ENCODE measurements around the gene RASL10A.
A peak's percentile ranks its signal among the peaks of the same experiment; 100 is the strongest.

RASL10A gene

GRCh38 chr22:29314537-29315285, 786 bp downstream of the RASL10A start:
- no peak for TF ChIP-seq CTCF (IDR thresholded peaks at IDR 0.05)
- Mint-ChIP-seq H3K4me3 (peak overlapping the region; percentile 71), H3K36me3 (ENCODE audit: low read depth) (no peaks in the 10 kb centered on the region), H3K4me1 (peaks cover 27% of the 10 kb centered on the region), H3K27ac (no peak overlapping the region), H3K9me3 (peaks cover 16% of the 10 kb centered on the region), H3K27me3 (ENCODE audit: low read depth, poor library complexity) (peaks cover 50% of the 10 kb centered on the region)
- no peak for DNase-seq

DNA sequence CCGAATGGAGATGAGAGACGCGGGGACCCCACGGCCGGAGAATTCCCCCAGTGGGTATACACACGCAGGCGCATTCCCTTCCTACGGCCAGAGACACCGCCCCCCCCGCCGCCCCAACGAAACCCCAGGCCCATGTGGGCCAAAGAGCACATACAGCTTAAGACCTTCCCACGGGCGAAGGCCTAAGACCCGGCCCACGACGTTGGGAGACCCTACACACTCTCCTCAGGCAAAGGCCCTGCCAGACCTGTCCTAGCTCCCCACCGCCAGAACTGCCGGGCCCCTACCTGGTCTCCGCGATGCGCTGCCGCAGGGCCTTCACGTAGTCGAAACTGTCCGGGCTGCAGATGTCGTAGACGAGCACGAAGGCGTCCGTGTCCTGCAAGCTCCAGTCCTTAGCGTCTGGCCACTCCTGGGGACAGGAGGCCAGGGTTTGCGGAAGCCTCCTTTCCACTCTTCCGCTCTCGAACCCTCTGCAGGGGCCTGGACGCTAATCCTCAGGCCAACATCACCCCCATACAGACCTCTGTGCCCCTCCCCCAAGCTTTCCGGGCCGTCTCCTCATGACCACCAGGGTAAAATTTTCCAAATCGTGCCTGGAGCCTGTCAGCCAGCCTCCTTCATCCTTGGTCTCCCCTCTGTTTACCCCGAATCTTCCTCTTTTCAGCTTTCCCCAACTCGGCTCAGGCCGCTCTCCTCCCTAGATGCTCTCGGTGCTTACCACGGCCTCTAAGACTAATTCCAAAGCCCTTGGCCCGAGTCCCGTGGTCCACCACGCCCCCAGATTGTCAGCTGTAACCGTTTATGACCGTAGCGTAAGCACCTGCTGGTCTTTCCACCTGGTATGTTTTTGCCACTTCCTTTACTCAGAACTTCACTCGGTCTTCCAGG, 1.7 kb downstream of the RASL10A start:
- DNase-seq = no peak
- Mint-ChIP-seq H3K27me3 (ENCODE audit: low read depth, poor library complexity) (peaks cover 50% of the 10 kb centered on the region), H3K27ac (no peak overlapping the region), H3K36me3 (ENCODE audit: low read depth) (no peaks in the 10 kb centered on the region), H3K9me3 (peaks cover 16% of the 10 kb centered on the region), H3K4me3 (peak overlapping the region; percentile 71), H3K4me1 (peaks cover 27% of the 10 kb centered on the region)
- TF ChIP-seq CTCF (IDR thresholded peaks at IDR 0.05) = no peak

DNA sequence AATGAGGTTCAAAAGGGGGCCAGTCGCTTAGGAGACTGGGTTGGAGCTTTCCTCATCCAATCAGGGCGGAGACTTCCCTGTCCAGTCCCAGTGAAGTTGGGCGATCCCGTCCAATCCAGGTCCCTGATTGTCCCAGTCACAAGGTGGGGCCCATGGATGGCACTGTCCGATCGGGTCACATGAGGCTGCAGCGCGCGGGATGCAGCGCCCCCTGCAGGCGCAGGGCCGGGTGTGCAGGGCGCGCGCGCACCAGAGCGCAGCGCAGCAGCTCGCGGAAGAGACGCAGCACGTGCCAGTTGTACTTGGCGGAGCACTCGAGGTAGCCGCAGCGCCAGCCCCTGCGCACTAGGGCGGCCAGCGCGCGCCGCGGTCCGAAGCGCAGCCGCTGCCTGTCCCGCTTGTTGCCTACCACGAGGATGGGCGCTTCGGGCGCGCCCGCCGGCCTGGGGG, 2.3 kb downstream of the RASL10A start:
- peaks cover 50% of the 10 kb centered on the region for H3K27me3 Mint-ChIP-seq (ENCODE audit: low read depth, poor library complexity)
- no peak overlapping the region for H3K4me3 Mint-ChIP-seq
- H3K4me1 Mint-ChIP-seq = peaks cover 27% of the 10 kb centered on the region
- H3K36me3 Mint-ChIP-seq (ENCODE audit: low read depth) = no peaks in the 10 kb centered on the region
- DNase-seq = no peak
- H3K27ac Mint-ChIP-seq = no peak overlapping the region
- H3K9me3 Mint-ChIP-seq = peaks cover 16% of the 10 kb centered on the region
- TF ChIP-seq CTCF (IDR thresholded peaks at IDR 0.05) = peak; percentile 65

DNA sequence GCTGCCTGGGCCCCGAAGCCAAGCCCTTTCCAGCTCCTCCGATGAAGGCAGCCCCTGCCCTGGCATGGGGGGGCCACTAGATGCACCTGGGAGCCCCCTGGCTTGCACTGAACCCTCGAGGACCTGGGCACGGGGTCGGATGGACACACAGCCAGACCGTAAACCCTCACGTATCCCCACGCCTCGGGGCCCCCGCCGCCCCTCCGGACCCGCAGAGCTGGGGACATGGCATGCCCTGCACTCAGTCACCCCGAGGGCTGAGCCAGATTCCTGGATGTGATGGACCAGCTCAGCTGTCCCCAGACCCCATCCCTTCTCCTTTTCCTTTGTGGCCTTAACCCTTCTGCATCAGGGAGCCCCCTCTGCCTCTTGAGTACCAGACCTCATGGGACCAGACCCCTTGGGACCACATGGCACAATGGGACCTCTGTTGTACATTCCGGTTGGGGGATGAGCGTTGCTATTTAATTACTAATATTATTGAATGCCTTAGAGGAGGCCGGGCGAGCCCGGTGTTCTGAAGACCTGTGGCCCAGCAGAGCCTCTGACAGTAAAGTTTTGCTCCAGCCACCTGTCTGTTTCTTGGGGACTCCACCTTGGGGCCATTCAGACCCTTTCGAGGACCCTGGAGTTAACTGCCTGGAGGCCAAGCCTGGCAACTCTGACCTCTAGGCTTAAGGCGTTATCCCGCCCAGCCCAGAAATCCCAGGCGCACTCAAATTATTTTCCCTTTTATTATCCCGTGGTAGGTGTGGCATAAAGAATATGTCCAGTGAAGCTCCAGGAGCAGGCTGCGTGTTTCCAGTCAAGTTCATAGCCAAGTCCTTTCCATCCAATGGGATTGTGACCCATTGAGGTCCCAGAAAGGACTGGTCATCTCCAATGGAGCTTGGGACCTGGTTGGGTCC, 3.0 kb downstream of the RASL10A start:
- Mint-ChIP-seq H3K9me3 (peaks cover 16% of the 10 kb centered on the region), H3K36me3 (ENCODE audit: low read depth) (no peaks in the 10 kb centered on the region), H3K4me1 (peaks cover 27% of the 10 kb centered on the region), H3K4me3 (no peak overlapping the region), H3K27me3 (ENCODE audit: low read depth, poor library complexity) (peaks cover 49% of the 10 kb centered on the region), H3K27ac (no peak overlapping the region)
- DNase-seq = no peak
- TF ChIP-seq CTCF (IDR thresholded peaks at IDR 0.05) = no peak

DNA sequence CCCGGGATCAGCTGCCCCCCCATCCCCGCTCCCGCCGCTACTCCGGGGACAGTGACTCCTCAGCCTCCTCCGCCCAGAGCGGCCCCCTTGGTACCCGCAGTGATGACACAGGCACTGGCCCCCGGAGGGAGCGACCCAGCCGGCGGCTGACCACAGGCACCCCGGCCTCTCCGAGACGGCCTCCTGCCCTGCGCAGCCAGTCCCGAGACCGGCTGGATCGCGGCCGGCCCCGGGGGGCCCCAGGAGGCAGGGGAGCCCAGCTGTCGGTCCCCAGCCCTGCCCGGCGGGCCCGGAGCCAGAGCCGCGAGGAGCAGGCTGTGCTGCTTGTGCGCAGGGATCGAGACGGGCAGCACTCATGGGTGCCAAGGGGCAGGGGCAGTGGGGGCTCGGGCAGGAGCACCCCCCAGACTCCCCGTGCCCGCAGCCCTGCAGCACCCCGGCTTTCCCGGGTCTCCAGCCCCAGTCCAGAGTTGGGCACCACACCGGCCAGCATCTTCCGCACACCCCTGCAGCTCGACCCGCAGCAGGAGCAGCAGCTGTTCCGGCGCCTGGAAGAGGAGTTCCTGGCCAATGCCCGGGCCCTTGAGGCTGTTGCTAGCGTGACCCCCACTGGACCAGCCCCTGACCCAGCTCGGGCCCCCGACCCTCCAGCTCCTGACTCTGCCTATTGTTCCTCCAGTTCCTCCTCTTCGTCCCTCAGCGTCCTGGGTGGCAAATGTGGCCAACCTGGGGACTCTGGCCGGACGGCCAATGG, 3.9 kb downstream of the RASL10A start:
- Mint-ChIP-seq H3K36me3 (ENCODE audit: low read depth) (no peaks in the 10 kb centered on the region), H3K27ac (no peak overlapping the region), H3K9me3 (peaks cover 8% of the 10 kb centered on the region), H3K4me1 (peaks cover 27% of the 10 kb centered on the region), H3K27me3 (ENCODE audit: low read depth, poor library complexity) (peaks cover 41% of the 10 kb centered on the region), H3K4me3 (no peak overlapping the region)
- TF ChIP-seq CTCF (IDR thresholded peaks at IDR 0.05) = no peak
- DNase-seq = no peak
